MM.1S (cell line): ENCODE data around the gene WIPI1.

Source experiments
- DNase-seq: peaks from one replicate; pipeline ENCODE4 v3.0.0-alpha.2; 2015
- H2AFZ ChIP-seq: fragments of 300-600 bp; sonication (generic); 2 replicates; pipeline ENCODE4 v1.6.0; 2016; ENCODE audit warnings: antibody characterized with exemption, low read length
- H3F3A ChIP-seq: fragments of 300-600 bp; sonication (generic); 2 replicates; pipeline ENCODE4 v1.6.1; 2016; ENCODE audit warnings: mild to moderate bottlenecking, antibody characterized with exemption, low read length, moderate library complexity, mixed read lengths; ENCODE audit not compliant: insufficient read depth
- H3K27ac ChIP-seq: fragments of 300-600 bp; sonication (generic); 2 replicates; pipeline ENCODE4 v1.5.1; 2016; ENCODE audit warnings: mild to moderate bottlenecking, low read length
- H3K27me3 ChIP-seq: fragments of 300-600 bp; sonication (generic); replicated peaks from 2 replicates; pipeline ENCODE4 v1.6.0; 2016; ENCODE audit warnings: low read length; ENCODE audit not compliant: insufficient read depth
- H3K36me3 ChIP-seq: fragments of 300-600 bp; sonication (generic); replicated peaks from 2 replicates; pipeline ENCODE4 v1.6.1; 2016; ENCODE audit warnings: mild to moderate bottlenecking, low read length, mixed read lengths; ENCODE audit not compliant: insufficient read depth
- H3K4me1 ChIP-seq: fragments of 300-600 bp; sonication (generic); 2 replicates; pipeline ENCODE4 v1.6.1; 2016; ENCODE audit warnings: low read length, mixed read lengths
- H3K4me2 ChIP-seq: fragments of 300-600 bp; sonication (generic); 2 replicates; pipeline ENCODE4 v1.6.0; 2016; ENCODE audit warnings: low read depth, low read length
- H3K4me3 ChIP-seq: fragments of 300-600 bp; sonication (generic); 2 replicates; pipeline ENCODE4 v1.5.1; 2016; ENCODE audit warnings: low read length, mixed read lengths
- H3K79me2 ChIP-seq: fragments of 300-600 bp; sonication (generic); 2 replicates; pipeline ENCODE4 v1.6.1; 2016; ENCODE audit warnings: mixed run types, low read length, mixed read lengths
- H3K9ac ChIP-seq: fragments of 300-600 bp; sonication (generic); 2 replicates; pipeline ENCODE4 v1.6.1; 2016; ENCODE audit warnings: low read length, mixed read lengths
- H3K9me2 ChIP-seq: fragments of 300-600 bp; sonication (generic); replicated peaks from 2 replicates; pipeline ENCODE4 v1.6.1; 2016; ENCODE audit warnings: mild to moderate bottlenecking, low read length, mixed read lengths; ENCODE audit not compliant: insufficient read depth
- H3K9me3 ChIP-seq: fragments of 300-600 bp; sonication (generic); replicated peaks from 2 replicates; pipeline ENCODE4 v1.6.1; 2016; ENCODE audit warnings: mild to moderate bottlenecking, low read length, mixed read lengths; ENCODE audit not compliant: insufficient read depth
- H4K20me1 ChIP-seq: fragments of 300-600 bp; sonication (generic); 2 replicates; pipeline ENCODE4 v1.6.1; 2016; ENCODE audit warnings: mild to moderate bottlenecking, low read length, moderate library complexity, mixed read lengths; ENCODE audit not compliant: insufficient read depth
- EZH2 ChIP-seq: fragments of 300-600 bp; sonication (generic); optimal IDR thresholded peaks from 2 replicates; pipeline ENCODE3; 2017; ENCODE audit warnings: low read depth, mild to moderate bottlenecking, antibody characterized with exemption, low read length, mixed read lengths
- EZH2phosphoT487 ChIP-seq: fragments of 300-600 bp; sonication (generic); IDR thresholded peaks from 2 replicates; pipeline ENCODE4 v1.6.1; 2018; ENCODE audit warnings: antibody characterized with exemption, low read length
- TF ChIP-seq, protein P1 (sequence below): fragments of 300-600 bp; sonication (generic); IDR thresholded peaks from 2 replicates; pipeline ENCODE4 v1.5.1; 2016; ENCODE audit warnings: antibody characterized with exemption, low read length, mixed read lengths

Gene WIPI1

DNA sequence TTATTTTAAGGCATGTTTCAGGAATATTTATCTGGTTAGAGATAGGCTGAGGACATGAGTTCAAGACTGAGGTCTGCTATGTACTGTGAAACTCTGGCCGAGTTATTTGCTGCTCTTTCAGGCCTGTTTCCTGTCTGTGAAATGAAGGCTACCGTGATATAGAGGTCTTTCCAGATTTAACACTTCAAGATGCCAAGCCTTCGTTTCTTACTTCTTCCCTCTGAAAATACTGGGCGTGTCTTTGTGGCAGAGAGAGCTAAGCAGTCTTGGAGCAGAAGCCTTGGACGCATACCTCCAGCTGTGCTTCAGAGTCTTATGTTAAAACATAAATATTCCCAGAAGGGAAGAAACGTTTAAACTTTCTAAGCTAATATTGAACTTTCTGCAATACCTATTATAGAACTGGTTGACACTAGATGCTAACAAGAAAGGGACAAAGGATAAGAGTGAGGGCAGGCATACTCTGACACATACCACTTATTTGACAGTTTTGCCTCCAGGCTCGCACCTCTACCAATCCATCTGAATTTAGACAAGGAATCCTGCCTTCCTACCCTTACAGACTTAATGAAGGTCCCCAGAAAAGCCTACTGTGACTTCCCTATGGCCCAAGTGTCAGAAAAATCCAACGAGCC lies 17.5 kb downstream of the WIPI1 start:
- Histone ChIP-seq H3K9ac (no peak overlapping the region), H3K27ac (peak overlapping the region; percentile 98; the same call in 1 of the 2 replicates), H3K9me3 (no peaks in the 10 kb centered on the region), H3K9me2 (no peaks in the 10 kb centered on the region), H2AFZ (no peak overlapping the region), H3F3A (peaks cover 47% of the 10 kb centered on the region), H3K4me3 (no peak overlapping the region), H3K4me2 (peak overlapping the region; percentile 6; the same call in 1 of the 2 replicates), H4K20me1 (no peaks in the 10 kb centered on the region), H3K36me3 (no peaks in the 10 kb centered on the region), H3K79me2 (peaks cover 4% of the 10 kb centered on the region; the same call in 1 of the 2 replicates), H3K4me1 (peaks cover 54% of the 10 kb centered on the region), H3K27me3 (no peaks in the 10 kb centered on the region)
- peak; percentile 53 for DNase-seq
- no peak for TF ChIP-seq EZH2

GRCh38 chr17:68437979-68438822 lies 19.1 kb downstream of the WIPI1 start:
- H3K4me2 ChIP-seq: peak overlapping the region; percentile 94
- TF ChIP-seq, protein P1, sequence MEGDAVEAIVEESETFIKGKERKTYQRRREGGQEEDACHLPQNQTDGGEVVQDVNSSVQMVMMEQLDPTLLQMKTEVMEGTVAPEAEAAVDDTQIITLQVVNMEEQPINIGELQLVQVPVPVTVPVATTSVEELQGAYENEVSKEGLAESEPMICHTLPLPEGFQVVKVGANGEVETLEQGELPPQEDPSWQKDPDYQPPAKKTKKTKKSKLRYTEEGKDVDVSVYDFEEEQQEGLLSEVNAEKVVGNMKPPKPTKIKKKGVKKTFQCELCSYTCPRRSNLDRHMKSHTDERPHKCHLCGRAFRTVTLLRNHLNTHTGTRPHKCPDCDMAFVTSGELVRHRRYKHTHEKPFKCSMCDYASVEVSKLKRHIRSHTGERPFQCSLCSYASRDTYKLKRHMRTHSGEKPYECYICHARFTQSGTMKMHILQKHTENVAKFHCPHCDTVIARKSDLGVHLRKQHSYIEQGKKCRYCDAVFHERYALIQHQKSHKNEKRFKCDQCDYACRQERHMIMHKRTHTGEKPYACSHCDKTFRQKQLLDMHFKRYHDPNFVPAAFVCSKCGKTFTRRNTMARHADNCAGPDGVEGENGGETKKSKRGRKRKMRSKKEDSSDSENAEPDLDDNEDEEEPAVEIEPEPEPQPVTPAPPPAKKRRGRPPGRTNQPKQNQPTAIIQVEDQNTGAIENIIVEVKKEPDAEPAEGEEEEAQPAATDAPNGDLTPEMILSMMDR: no peak
- TF ChIP-seq EZH2 (no peak), EZH2phosphoT487 (no peak)
- H3K36me3 ChIP-seq: 0 out of 2 replicates have a peak, but pooled peaks cover 8% of the 10 kb centered on the region
- H3K79me2 ChIP-seq: peaks cover 4% of the 10 kb centered on the region; the same call in 1 of the 2 replicates
- H3K27ac ChIP-seq: peak overlapping the region; percentile 98
- DNase-seq: peak; percentile 89
- peak overlapping the region; percentile 78 for H2AFZ ChIP-seq
- H3K4me3 ChIP-seq: peak overlapping the region; percentile 44
- H3F3A ChIP-seq: peaks cover 47% of the 10 kb centered on the region
- no peaks in the 10 kb centered on the region for H3K9me2 ChIP-seq
- H3K9me3 ChIP-seq: no peaks in the 10 kb centered on the region
- H4K20me1 ChIP-seq: no peaks in the 10 kb centered on the region
- H3K27me3 ChIP-seq: no peaks in the 10 kb centered on the region
- peaks cover 54% of the 10 kb centered on the region for H3K4me1 ChIP-seq
- H3K9ac ChIP-seq: peak overlapping the region; percentile 67

GRCh38 chr17:68435876-68436842 lies 21.1 kb downstream of the WIPI1 start:
- Histone ChIP-seq H3K27ac (peak overlapping the region; percentile 98), H3F3A (peaks cover 47% of the 10 kb centered on the region), H3K27me3 (no peaks in the 10 kb centered on the region), H3K4me3 (no peak overlapping the region), H3K36me3 (peaks cover 10% of the 10 kb centered on the region; the same call in 1 of the 2 replicates), H3K9me3 (no peaks in the 10 kb centered on the region), H4K20me1 (no peaks in the 10 kb centered on the region), H3K4me1 (peaks cover 50% of the 10 kb centered on the region), H3K9ac (peak overlapping the region; percentile 67), H3K4me2 (peak overlapping the region; percentile 94), H2AFZ (peak overlapping the region; percentile 29; the same call in 1 of the 2 replicates), H3K9me2 (no peaks in the 10 kb centered on the region), H3K79me2 (no peaks in the 10 kb centered on the region)
- peak; percentile 82 for DNase-seq
- no peak for TF ChIP-seq EZH2
- TF ChIP-seq, protein P1: peak; percentile 77
